ENCODE results near the gene CASP8. TPM values are rescaled to one million over a fixed set of nuclear protein-coding genes. Genes with fewer than 3 reads are reported as not detected.

Gene CASP8
- total RNA-seq, 1 experiment from 2014 or later = 33.4 TPM

GRCh38 chr2:201266629-201267028 lies 6.3 kb downstream of the CASP8 start:
- no peaks in the 10 kb centered on the region for H3K27me3 ChIP-seq (replicated peaks; ENCODE audit: control insufficient read depth, insufficient read depth, low read length)
- Mint-ChIP-seq H3K9me3 (ENCODE audit: unreplicated experiment) (no peaks in the 10 kb centered on the region), H3K27me3 (ENCODE audit: insufficient read depth, unreplicated experiment) (no peaks in the 10 kb centered on the region), H3K36me3 (ENCODE audit: insufficient read depth, unreplicated experiment) (peaks cover 10% of the 10 kb centered on the region), H3K4me1 (ENCODE audit: low read depth, unreplicated experiment) (no peaks in the 10 kb centered on the region), H3K27ac (ENCODE audit: unreplicated experiment) (no peak overlapping the region), H3K4me3 (ENCODE audit: unreplicated experiment) (no peak overlapping the region)
- no peaks in the 10 kb centered on the region for H3K36me3 ChIP-seq (ENCODE audit: control insufficient read depth, insufficient read depth, low read length)
- H3K9me3 ChIP-seq = no peaks in the 10 kb centered on the region
- DNase-seq = no peak
- CTCF ChIA-PET = no interaction called here
- intact Hi-C loops (cut with micrococcal nuclease; ENCODE audit: unreplicated experiment) = no loop called here
- H3K4me3 ChIP-seq (ENCODE audit: low read depth, low read length) = no peak overlapping the region
- POLR2A ChIA-PET = no interaction called here
- no peak for TF ChIP-seq CTCF (IDR thresholded peaks at IDR 0.05; ENCODE audit: insufficient read depth in 1 of 2, low read depth in 1 of 2, low read length in 1 of 2, severe bottlenecking in 1 of 2, unreplicated experiment in 1 of 2)
- no peaks in the 10 kb centered on the region for H3K4me1 ChIP-seq
- no TSS peak for BruUV-seq (replicated peaks)

- H3K4me3 ChIP-seq (ENCODE audit: low read depth, low read length) = no peak overlapping the region
- POLR2A ChIA-PET = no interaction called here
- no peak for TF ChIP-seq CTCF (IDR thresholded peaks at IDR 0.05; ENCODE audit: insufficient read depth in 1 of 2, low read depth in 1 of 2, low read length in 1 of 2, severe bottlenecking in 1 of 2, unreplicated experiment in 1 of 2)
- Mint-ChIP-seq H3K4me3 (ENCODE audit: unreplicated experiment) (no peak overlapping the region), H3K27ac (ENCODE audit: unreplicated experiment) (no peak overlapping the region), H3K27me3 (ENCODE audit: insufficient read depth, unreplicated experiment) (no peaks in the 10 kb centered on the region), H3K9me3 (ENCODE audit: unreplicated experiment) (no peaks in the 10 kb centered on the region), H3K36me3 (ENCODE audit: insufficient read depth, unreplicated experiment) (peaks cover 10% of the 10 kb centered on the region), H3K4me1 (ENCODE audit: low read depth, unreplicated experiment) (no peaks in the 10 kb centered on the region)
- no peaks in the 10 kb centered on the region for H3K27me3 ChIP-seq (replicated peaks; ENCODE audit: control insufficient read depth, insufficient read depth, low read length)
- no peaks in the 10 kb centered on the region for H3K36me3 ChIP-seq (ENCODE audit: control insufficient read depth, insufficient read depth, low read length)
- no TSS peak for BruUV-seq (replicated peaks)
- no peak for DNase-seq
- intact Hi-C loops (cut with micrococcal nuclease; ENCODE audit: unreplicated experiment) = no loop called here
- no peaks in the 10 kb centered on the region for H3K4me1 ChIP-seq
- H3K9me3 ChIP-seq = no peaks in the 10 kb centered on the region
- CTCF ChIA-PET = no interaction called here
Observed at GRCh38 chr2:201267278-201268030, 7.1 kb downstream of the CASP8 start.

- BruUV-seq (replicated peaks) = no TSS peak
- Mint-ChIP-seq H3K27ac (ENCODE audit: unreplicated experiment) (no peak overlapping the region), H3K27me3 (ENCODE audit: insufficient read depth, unreplicated experiment) (no peaks in the 10 kb centered on the region), H3K36me3 (ENCODE audit: insufficient read depth, unreplicated experiment) (peaks cover 21% of the 10 kb centered on the region), H3K4me3 (ENCODE audit: unreplicated experiment) (no peak overlapping the region), H3K9me3 (ENCODE audit: unreplicated experiment) (no peaks in the 10 kb centered on the region), H3K4me1 (ENCODE audit: low read depth, unreplicated experiment) (no peaks in the 10 kb centered on the region)
- TF ChIP-seq CTCF (IDR thresholded peaks at IDR 0.05; ENCODE audit: insufficient read depth in 1 of 2, low read depth in 1 of 2, low read length in 1 of 2, severe bottlenecking in 1 of 2, unreplicated experiment in 1 of 2) = no peak
- POLR2A ChIA-PET = no interaction called here
- H3K36me3 ChIP-seq (ENCODE audit: control insufficient read depth, insufficient read depth, low read length) = no peaks in the 10 kb centered on the region
- H3K27me3 ChIP-seq (replicated peaks; ENCODE audit: control insufficient read depth, insufficient read depth, low read length) = no peaks in the 10 kb centered on the region
- H3K4me1 ChIP-seq = no peaks in the 10 kb centered on the region
- CTCF ChIA-PET = interaction anchor here (1.0 kb wide), 1 partner anchor 182 kb away, joined by 3 read pairs; the partner anchor contains the start of genes STRADB and TRAK2
- no peaks in the 10 kb centered on the region for H3K9me3 ChIP-seq
- no peak overlapping the region for H3K4me3 ChIP-seq (ENCODE audit: low read depth, low read length)
- intact Hi-C loops (cut with micrococcal nuclease; ENCODE audit: unreplicated experiment) = no loop called here
- no peak for DNase-seq
Observed at GRCh38 chr2:201269764-201270163, 9.4 kb downstream of the CASP8 start.

All from Caco-2 (cell line).